A549 treated with AZD9567 at 1 μM for 4 hours (cell line): ENCODE results near the gene HSDL2. TPM values are rescaled to one million over a fixed set of nuclear protein-coding genes. Genes with fewer than 3 reads are reported as not detected.

Source experiments
- total RNA-seq: library from RNA; stranded (reverse); fragments of 200-300 nt; extraction: Qiagen RNA extraction; gene quantifications from 5 replicates; pipeline ENCODE4 v1.2.3, GENCODE V29; 2022; ENCODE audit not compliant: insufficient read depth

HSDL2 gene
- 24.7 to 43.7 TPM (median 26.2 TPM) in 5 replicates for total RNA-seq

GRCh38 chr9:112380102-112380824, at the start of gene HSDL2:
TSS of gene HSDL2 (plus strand) at chr9:112380108. CDS start at chr9:112380164, 56 bp downstream.

GRCh38 chr9:112332977-112333638, 46.8 kb upstream of the HSDL2 start, which contains the start of gene PTBP3:
TSS of gene PTBP3 (minus strand) at chr9:112333619. CDS start at chr9:112297865, 35,754 bp downstream.

GRCh38 chr9:112486221-112487007, 106.5 kb downstream of the HSDL2 start, which contains the start of gene KIAA1958:
TSS of gene KIAA1958 (plus strand) at chr9:112486827. CDS start at chr9:112574081, 87,254 bp downstream.

Other genes starting within 250 kb of the HSDL2 start
- gene SUSD1, start 204.8 kb upstream of the HSDL2 start, total RNA-seq, result 11.1 to 18.5 TPM (median 13.0 TPM) in 5 replicates
- 21.9 to 32.5 TPM (median 30.1 TPM) in 5 replicates for gene PTBP3, start 46.5 kb upstream of the HSDL2 start, total RNA-seq
- 1.8 to 3.5 TPM (median 2.6 TPM) in 5 replicates for gene KIAA1958, start 106.7 kb downstream of the HSDL2 start, total RNA-seq